HG03103 (cell line): ENCODE data around the gene ATF7IP.

Source experiments
- ATAC-seq: cut with Tn5 transposase; IDR thresholded peaks from one replicate; pipeline ENCODE4 v1.9.1; 2021; ENCODE audit warnings: low read depth; ENCODE audit not compliant: unreplicated experiment

The ATF7IP gene

GRCh38 chr12:14548609-14549008 is 183.1 kb downstream of the ATF7IP start:
- no peak for ATAC-seq
